GM12878 (cell line): Measurements from ENCODE around the gene FASTK. TPM values are rescaled to one million over a fixed set of nuclear protein-coding genes. Genes with fewer than 3 reads are reported as not detected.

Experiments
- ATAC-seq: fragments of 200-7000 bp; cut with Tn5 transposase; 3 replicates; pipeline ENCODE4 v1.9.1; 2020; ENCODE audit warnings: mild to moderate bottlenecking, moderate library complexity
- BruUV-seq: library from RNA; stranded (reverse); fragments of 400-500 nt; replicated peaks from 2 replicates; lab custom pipeline; 2021; lab: Mats Ljungman, UMichigan
- CTCF ChIA-PET: fragments of 300-600 bp; sonication (Branson Sonifier 250); formaldehyde crosslinking; extraction: SDS; loops from one replicate; lab custom pipeline; 2021; ENCODE audit warnings: inconsistent platforms; lab: Yijun Ruan, JAX
- POLR2A ChIA-PET: fragments of 350-600 bp; formaldehyde crosslinking; extraction: SDS; loops from one replicate; lab custom pipeline; 2021; ENCODE audit warnings: inconsistent platforms; lab: Charles Lee
- RAD21 ChIA-PET: fragments of 300-600 bp; sonication (Branson Sonifier 250); formaldehyde crosslinking; loops from one replicate; lab custom pipeline; 2023; ENCODE audit warnings: antibody characterized with exemption; ENCODE audit not compliant: unreplicated experiment; lab: Charles Lee
- SMC1A ChIA-PET: fragments of 300-600 bp; sonication (Branson Sonifier 250); formaldehyde crosslinking; loops from one replicate; lab custom pipeline; 2023; ENCODE audit not compliant: unreplicated experiment, uncharacterized antibody; lab: Charles Lee
- DNase-seq: peaks from one replicate; pipeline ENCODE4 v3.0.0-alpha.2; 2011; ENCODE audit warnings: low read depth, low spot score
- FAIRE-seq: peaks from 3 replicates; lab custom pipeline; 2011; peaks lifted over from hg19 to GRCh38; lab: Jason Lieb, UNC
- H2AFZ ChIP-seq: 2 replicates; pipeline ENCODE4 v1.6.0; 2011; ENCODE audit warnings: low read depth, low read length, control low read depth; ENCODE audit not compliant: control insufficient read depth
- H3K27ac ChIP-seq: 2 replicates; pipeline ENCODE4 v1.5.1; 2011; ENCODE audit warnings: control low read depth; ENCODE audit not compliant: control insufficient read depth, insufficient read depth
- H3K27me3 ChIP-seq, 2 experiments: replicated peaks in 1 of 2; 2 replicates each; pipeline versions ENCODE4 v1.6.0 to v1.6.1; 2011; ENCODE audit warnings: low read length in 1 of 2; ENCODE audit not compliant: control insufficient read depth in 2 of 2, insufficient read depth in 2 of 2
- H3K36me3 ChIP-seq, 2 experiments: 2 replicates each; pipeline ENCODE4 v1.5.1; 2011; ENCODE audit warnings: low read length in 1 of 2; ENCODE audit not compliant: control insufficient read depth in 2 of 2, insufficient read depth in 2 of 2
- H3K4me1 ChIP-seq: 2 replicates; pipeline ENCODE4 v1.6.1; 2011; ENCODE audit warnings: mild to moderate bottlenecking, low read length, moderate library complexity, mixed read lengths; ENCODE audit not compliant: control insufficient read depth, insufficient read depth
- H3K4me2 ChIP-seq: 2 replicates; pipeline ENCODE4 v1.6.0; 2011; ENCODE audit warnings: control low read depth; ENCODE audit not compliant: control insufficient read depth, insufficient read depth
- H3K4me3 ChIP-seq: fragments of 200-600 bp; sonication (generic); 2 replicates; pipeline ENCODE4 v1.5.1; 2016
- H3K79me2 ChIP-seq: 2 replicates; pipeline ENCODE4 v1.6.0; 2011; ENCODE audit warnings: low read length; ENCODE audit not compliant: control insufficient read depth, insufficient read depth
- H3K9ac ChIP-seq: 2 replicates; pipeline ENCODE4 v1.8.0; 2011; ENCODE audit warnings: low read length, control low read depth, mixed read lengths; ENCODE audit not compliant: control insufficient read depth, insufficient read depth
- H3K9me3 ChIP-seq: replicated peaks from 3 replicates; pipeline ENCODE4 v1.5.1; 2011; ENCODE audit warnings: mild to moderate bottlenecking, low read length; ENCODE audit not compliant: control insufficient read depth, insufficient read depth
- H4K20me1 ChIP-seq: 2 replicates; pipeline ENCODE4 v1.6.0; 2011; ENCODE audit not compliant: control insufficient read depth, insufficient read depth
- ZNF384 ChIP-seq: IDR thresholded peaks from 2 replicates; pipeline ENCODE4 v1.6.1; 2012; ENCODE audit warnings: low read depth, mild to moderate bottlenecking, low read length, improper control_type of control experiment, borderline replicate concordance
- whole genome bisulfite sequencing: methylation state at CpG from one replicate; pipeline ENCODE4 v1.1.6; 2016; ENCODE audit warnings: low lambda C conversion rate; ENCODE audit not compliant: insufficient replicate concordance, insufficient coverage; ENCODE audit errors: missing lambda C conversion rate; 5-methylcytosine and 5-hydroxymethylcytosine counted together
- in situ Hi-C: fragments of 300-500 bp; cut with MboI; formaldehyde crosslinking; loops from 9 replicates; pipeline ENCODE4 v1.14.3; 2018; ENCODE audit warnings: mixed read lengths
- intact Hi-C: fragments of 100-400 bp; cut with micrococcal nuclease; formaldehyde crosslinking; loops from one replicate; pipeline ENCODE4 v1.14.2; 2022; ENCODE audit not compliant: unreplicated experiment
- polyA plus RNA-seq, 11 experiments: library from polyadenylated mRNA; depleted of rRNA in 4 of 11; unstranded in 6 of 11; stranded (reverse) in 5 of 11; fragments of >200 nt; fragmentation: Nextera tagmentation in 4 of 11; fragmentation: Illumina TruSeq in 1 of 11; extraction: Ambion mirVana in 4 of 11; extraction: Trizol in 1 of 11; gene quantifications; 1 replicate in 1 of 11; 2 replicates in 10 of 11; pipeline versions ENCODE4 v1.2.1 to v1.2.3, GENCODE V29; 2011 to 2016; ENCODE audit warnings: inconsistent platforms in 2 of 11, missing spikeins in 2 of 11, low read depth in 1 of 11
- total RNA-seq, 4 experiments: library from RNA; depleted of rRNA in 3 of 4; stranded (reverse); fragments of >200 nt in 3 of 4; fragmentation: Illumina TruSeq in 1 of 4; extraction: Trizol in 1 of 4; gene quantifications; 2 replicates each; pipeline versions ENCODE4 v1.2.1 to v1.2.3, GENCODE V29; 2013 to 2021
- TF ChIP-seq, protein P1 (sequence below): fragments of 450-650 bp; IDR thresholded peaks from 2 replicates; pipeline ENCODE4 v1.6.1; 2014; ENCODE audit warnings: mild to moderate bottlenecking
- TF ChIP-seq, protein P2 (sequence below): IDR thresholded peaks from 2 replicates; pipeline ENCODE4 v1.6.1; 2012; ENCODE audit warnings: low read depth, low read length, improper control_type of control experiment

The FASTK gene
- total and polyA plus RNA-seq, 10 of the 15 experiments (the other 5 are each of a cell fraction or from before 2014, with no cell fraction given), result 0.19 to 102 (median 54.5) TPM

DNA sequence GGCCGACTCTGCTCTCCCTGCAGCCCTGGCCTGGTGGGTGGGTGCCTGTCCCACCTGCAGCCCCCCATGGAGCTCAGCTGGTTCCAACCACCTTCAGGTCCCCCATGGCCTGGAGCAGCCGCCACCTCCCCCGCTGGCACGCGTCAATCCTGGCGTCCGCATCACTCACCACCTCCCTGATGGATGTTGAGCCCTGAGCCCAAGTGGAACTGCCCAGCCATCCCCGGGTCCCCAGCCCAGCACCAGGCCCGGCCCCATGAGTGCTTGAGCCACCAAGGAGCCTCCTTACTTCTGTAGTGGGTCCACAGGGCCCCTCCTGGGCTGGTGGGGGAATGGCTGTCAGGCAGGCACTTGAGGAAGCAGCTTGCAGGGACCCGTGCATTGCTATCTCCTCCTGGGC, 20.3 kb upstream of the FASTK start:
- no peak overlapping the region for H3K4me3 ChIP-seq
- peaks cover 10% of the 10 kb centered on the region for H3K79me2 ChIP-seq
- RAD21 ChIA-PET, result no interaction called here
- DNase-seq, result no peak
- H3K4me2 ChIP-seq, result no peak overlapping the region
- no peak for FAIRE-seq
- no peak for ATAC-seq
- no peaks in the 10 kb centered on the region for H3K4me1 ChIP-seq
- BruUV-seq, result no TSS peak
- CTCF ChIA-PET, result no interaction called here
- in situ Hi-C loops, result no loop called here
- no peaks in the 10 kb centered on the region; the same call in 1 of the 2 replicates for H4K20me1 ChIP-seq
- TF ChIP-seq, protein P1, sequence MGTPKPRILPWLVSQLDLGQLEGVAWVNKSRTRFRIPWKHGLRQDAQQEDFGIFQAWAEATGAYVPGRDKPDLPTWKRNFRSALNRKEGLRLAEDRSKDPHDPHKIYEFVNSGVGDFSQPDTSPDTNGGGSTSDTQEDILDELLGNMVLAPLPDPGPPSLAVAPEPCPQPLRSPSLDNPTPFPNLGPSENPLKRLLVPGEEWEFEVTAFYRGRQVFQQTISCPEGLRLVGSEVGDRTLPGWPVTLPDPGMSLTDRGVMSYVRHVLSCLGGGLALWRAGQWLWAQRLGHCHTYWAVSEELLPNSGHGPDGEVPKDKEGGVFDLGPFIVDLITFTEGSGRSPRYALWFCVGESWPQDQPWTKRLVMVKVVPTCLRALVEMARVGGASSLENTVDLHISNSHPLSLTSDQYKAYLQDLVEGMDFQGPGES, result no peak
- TF ChIP-seq, protein P2, sequence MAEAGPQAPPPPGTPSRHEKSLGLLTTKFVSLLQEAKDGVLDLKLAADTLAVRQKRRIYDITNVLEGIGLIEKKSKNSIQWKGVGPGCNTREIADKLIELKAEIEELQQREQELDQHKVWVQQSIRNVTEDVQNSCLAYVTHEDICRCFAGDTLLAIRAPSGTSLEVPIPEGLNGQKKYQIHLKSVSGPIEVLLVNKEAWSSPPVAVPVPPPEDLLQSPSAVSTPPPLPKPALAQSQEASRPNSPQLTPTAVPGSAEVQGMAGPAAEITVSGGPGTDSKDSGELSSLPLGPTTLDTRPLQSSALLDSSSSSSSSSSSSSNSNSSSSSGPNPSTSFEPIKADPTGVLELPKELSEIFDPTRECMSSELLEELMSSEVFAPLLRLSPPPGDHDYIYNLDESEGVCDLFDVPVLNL, result no peak
- TF ChIP-seq ZNF384, result no peak
- no peak overlapping the region for H3K27ac ChIP-seq
- no peaks in the 10 kb centered on the region for H3K9me3 ChIP-seq
- no peak overlapping the region for H3K9ac ChIP-seq
- no peaks in the 10 kb centered on the region for H3K27me3 ChIP-seq
- H3K36me3 ChIP-seq, result peaks cover 4 to 7% of the 10 kb centered on the region in 2 experiments; a peak in 3 of 4 replicates
- SMC1A ChIA-PET, result no interaction called here
- POLR2A ChIA-PET, result no interaction called here
- no peak overlapping the region for H2AFZ ChIP-seq
- 76% methylated on average over 10 of the region's 10 CpGs for WGBS
- intact Hi-C loops, result no loop called here
